ENCODE measurements around the gene GALNT2. TPM values are rescaled to one million over a fixed set of nuclear protein-coding genes. Genes with fewer than 3 reads are reported as not detected.

The GALNT2 gene
- total and polyA plus RNA-seq, 2 of the 4 experiments (the other 2 are of a cell fraction): 50.4 to 189 TPM

GRCh38 chr1:230312676-230313075 lies 245.6 kb downstream of the GALNT2 start:
- no peaks in the 10 kb centered on the region for H4K20me1 ChIP-seq (ENCODE audit: insufficient read depth, low read length)
- H2AK9ac ChIP-seq (replicated peaks; ENCODE audit: low read depth, low read length, poor library complexity): no peak overlapping the region
- no peak overlapping the region for H3K14ac ChIP-seq (replicated peaks; ENCODE audit: low read depth, low read length)
- no peaks in the 10 kb centered on the region for H3K4me1 ChIP-seq (ENCODE audit: control insufficient read depth, insufficient read depth, low read length)
- POLR2A ChIA-PET (ENCODE audit: unreplicated experiment): no interaction called here
- intact Hi-C loops (cut with micrococcal nuclease): loop anchor here (10.0 kb wide), 1 partner anchor 1058 kb away; no protein-coding TSS in a partner anchor
- H3K9ac ChIP-seq (ENCODE audit: low read depth, low read length): no peak overlapping the region
- TF ChIP-seq MAZ (IDR thresholded peaks at IDR 0.05; ENCODE audit: borderline replicate concordance, low read depth, low read length): no peak
- TF ChIP-seq CHD1 (IDR thresholded peaks at IDR 0.05; ENCODE audit: low read depth, low read length): no peak
- TF ChIP-seq, protein P1, sequence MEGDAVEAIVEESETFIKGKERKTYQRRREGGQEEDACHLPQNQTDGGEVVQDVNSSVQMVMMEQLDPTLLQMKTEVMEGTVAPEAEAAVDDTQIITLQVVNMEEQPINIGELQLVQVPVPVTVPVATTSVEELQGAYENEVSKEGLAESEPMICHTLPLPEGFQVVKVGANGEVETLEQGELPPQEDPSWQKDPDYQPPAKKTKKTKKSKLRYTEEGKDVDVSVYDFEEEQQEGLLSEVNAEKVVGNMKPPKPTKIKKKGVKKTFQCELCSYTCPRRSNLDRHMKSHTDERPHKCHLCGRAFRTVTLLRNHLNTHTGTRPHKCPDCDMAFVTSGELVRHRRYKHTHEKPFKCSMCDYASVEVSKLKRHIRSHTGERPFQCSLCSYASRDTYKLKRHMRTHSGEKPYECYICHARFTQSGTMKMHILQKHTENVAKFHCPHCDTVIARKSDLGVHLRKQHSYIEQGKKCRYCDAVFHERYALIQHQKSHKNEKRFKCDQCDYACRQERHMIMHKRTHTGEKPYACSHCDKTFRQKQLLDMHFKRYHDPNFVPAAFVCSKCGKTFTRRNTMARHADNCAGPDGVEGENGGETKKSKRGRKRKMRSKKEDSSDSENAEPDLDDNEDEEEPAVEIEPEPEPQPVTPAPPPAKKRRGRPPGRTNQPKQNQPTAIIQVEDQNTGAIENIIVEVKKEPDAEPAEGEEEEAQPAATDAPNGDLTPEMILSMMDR (conservative IDR thresholded peaks at IDR 0.05; ENCODE audit: low read depth, low read length): no peak
- TF ChIP-seq ELK1 (IDR thresholded peaks at IDR 0.05; ENCODE audit: borderline replicate concordance, low read depth, low read length): no peak
- no peak for TF ChIP-seq CEBPB (IDR thresholded peaks at IDR 0.05; ENCODE audit: low read depth, low read length)
- no peak for TF ChIP-seq BHLHE40 (IDR thresholded peaks at IDR 0.05; ENCODE audit: low read depth, low read length)
- no peak for TF ChIP-seq MXI1 (IDR thresholded peaks at IDR 0.05; ENCODE audit: borderline replicate concordance, low read depth, low read length)
- TF ChIP-seq SMC3 (IDR thresholded peaks at IDR 0.05; ENCODE audit: low read depth, low read length): no peak
- TF ChIP-seq MAFK (IDR thresholded peaks at IDR 0.05; ENCODE audit: low read depth, low read length): no peak
- TF ChIP-seq POLR2A (IDR thresholded peaks at IDR 0.05; ENCODE audit: low read depth, low read length): no peak
- no peak for TF ChIP-seq USF2 (IDR thresholded peaks at IDR 0.05; ENCODE audit: low read depth, low read length)
- no peak for TF ChIP-seq RAD21 (IDR thresholded peaks at IDR 0.05; ENCODE audit: low read length)
- no peak for TF ChIP-seq RCOR1 (IDR thresholded peaks at IDR 0.05; ENCODE audit: insufficient replicate concordance, low read length)
- no peak for TF ChIP-seq NFE2L2 (IDR thresholded peaks at IDR 0.05; ENCODE audit: low read depth, low read length)
- no peak for TF ChIP-seq FOS (IDR thresholded peaks at IDR 0.05; ENCODE audit: low read depth, low read length)
- no peak for TF ChIP-seq RFX5 (IDR thresholded peaks at IDR 0.05; ENCODE audit: low read depth, low read length)
- in situ Hi-C loops (cut with MboI; ENCODE audit: low sequenced_read_pairs): loop anchor here (10.0 to 25.0 kb wide), 2 partner anchors 648 to 1050 kb away; partner anchors contain the start of gene RAB4A
- no peak overlapping the region for H2BK120ac ChIP-seq (ENCODE audit: low read depth, low read length)
- H3K4ac ChIP-seq (ENCODE audit: low read depth, low read length): no peak overlapping the region
- BruUV-seq (replicated peaks): no TSS peak
- H3K56ac ChIP-seq (ENCODE audit: extremely low read depth, insufficient read depth, low read length): no peak overlapping the region
- H3K4me3 ChIP-seq (ENCODE audit: insufficient read depth, low read depth, low read length): no peak overlapping the region
- no peak overlapping the region for H2BK5ac ChIP-seq (ENCODE audit: low read depth, low read length, poor library complexity, severe bottlenecking)
- H3K23ac ChIP-seq (ENCODE audit: low read depth, low read length): no peak overlapping the region
- CTCF ChIA-PET: no interaction called here
- no peak overlapping the region for H4K91ac ChIP-seq (ENCODE audit: insufficient read depth, low read depth, low read length)
- no peak overlapping the region for H4K8ac ChIP-seq (ENCODE audit: low read depth in 2 of 2, low read length in 2 of 2)
- no peak overlapping the region for H4K5ac ChIP-seq (ENCODE audit: low read depth, low read length)
- H3K36me3 ChIP-seq (ENCODE audit: control insufficient read depth, insufficient read depth, low read length): no peaks in the 10 kb centered on the region
- H3K18ac ChIP-seq (ENCODE audit: low read depth, low read length): no peak overlapping the region
- WGBS, 2 experiments (ENCODE audit: extremely low coverage in 2 of 2, insufficient read length in 1 of 2): no CpG with 5 or more reads among the region's 3 CpGs
- H3K9me3 ChIP-seq (ENCODE audit: control insufficient read depth, insufficient read depth, low read length): no peaks in the 10 kb centered on the region
- H3K27me3 ChIP-seq (ENCODE audit: control insufficient read depth, insufficient read depth, low read length): peaks cover 2% of the 10 kb centered on the region; the same call in 1 of the 2 replicates
- H3K27ac ChIP-seq (ENCODE audit: insufficient read depth, low read length): no peak overlapping the region
- no peak overlapping the region for H2AK5ac ChIP-seq (ENCODE audit: low read depth, low read length)
- no peak overlapping the region for H2BK20ac ChIP-seq (ENCODE audit: low read depth, low read length)
- no peaks in the 10 kb centered on the region for H3K79me1 ChIP-seq (ENCODE audit: low read depth in 1 of 2, low read length in 2 of 2)
- H2BK15ac ChIP-seq (ENCODE audit: low read depth, low read length): no peak overlapping the region
- H2AFZ ChIP-seq (replicated peaks; ENCODE audit: low read length, poor library complexity): no peak overlapping the region
- ATAC-seq (ENCODE audit: low read depth): no peak
- dilution Hi-C loops (cut with HindIII; ENCODE audit: low sequenced_read_pairs, unreplicated experiment): no loop called here
- DNase-seq: no peak
- H3K9me1 ChIP-seq (ENCODE audit: insufficient read depth, low read length): no peaks in the 10 kb centered on the region
- H3K4me2 ChIP-seq (ENCODE audit: low read depth, low read length): no peak overlapping the region

Measured in IMR-90 (cell line).